Measurements from ENCODE around the gene SPAG16.

Gene SPAG16

DNA sequence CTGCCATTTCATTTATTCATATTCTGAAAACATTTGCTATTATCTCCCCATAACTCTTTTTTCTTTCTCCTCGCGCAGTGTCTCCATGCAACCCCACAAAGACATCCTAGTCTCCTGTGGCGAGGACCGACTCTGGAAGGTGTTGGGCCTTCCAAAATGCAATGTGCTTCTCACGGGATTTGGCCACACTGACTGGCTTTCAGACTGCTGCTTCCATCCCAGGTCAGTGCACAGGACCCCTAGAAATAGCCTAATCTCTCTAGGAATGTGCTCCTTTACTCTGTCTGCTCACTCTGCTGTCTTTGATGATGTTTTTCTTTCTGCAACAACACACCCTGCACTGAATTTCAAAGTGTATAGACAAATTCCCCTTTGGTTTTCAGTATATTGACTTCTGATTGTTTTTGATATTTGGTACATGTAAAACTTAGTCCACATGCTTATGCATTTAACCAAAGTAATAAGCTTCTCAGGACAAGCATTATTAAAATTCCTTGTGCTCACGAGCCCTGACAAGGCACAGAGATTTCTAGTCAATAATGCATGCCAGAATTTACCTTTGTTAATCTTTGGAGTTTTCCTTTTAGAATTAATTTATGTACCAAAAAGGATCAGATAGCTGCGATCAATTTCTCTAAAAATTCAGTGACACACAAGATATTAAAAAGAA lies 578.3 kb downstream of the SPAG16 start:
- DNase-seq (ENCODE audit: low read depth, low spot score) = peak; percentile 3
- no peaks in the 10 kb centered on the region for H3K36me3 ChIP-seq (ENCODE audit: insufficient read depth, insufficient read length, low read length)
- H3K4me1 ChIP-seq (ENCODE audit: insufficient read depth, insufficient read length) = no peaks in the 10 kb centered on the region
- no peaks in the 10 kb centered on the region for H3K27me3 ChIP-seq (ENCODE audit: insufficient read depth, insufficient read length)
- H3K9me3 ChIP-seq (ENCODE audit: insufficient read depth, low read length) = no peaks in the 10 kb centered on the region
- no peak overlapping the region for H3K4me3 ChIP-seq (ENCODE audit: insufficient read length, low read depth)
- TF ChIP-seq YY1 (IDR thresholded peaks at IDR 0.05; ENCODE audit: insufficient read depth, insufficient read length) = no peak
- no peak for TF ChIP-seq ZNF274 (IDR thresholded peaks at IDR 0.05; ENCODE audit: low read depth, low read length)
- H3K9ac ChIP-seq (ENCODE audit: insufficient read length, low read depth) = no peak overlapping the region

DNA sequence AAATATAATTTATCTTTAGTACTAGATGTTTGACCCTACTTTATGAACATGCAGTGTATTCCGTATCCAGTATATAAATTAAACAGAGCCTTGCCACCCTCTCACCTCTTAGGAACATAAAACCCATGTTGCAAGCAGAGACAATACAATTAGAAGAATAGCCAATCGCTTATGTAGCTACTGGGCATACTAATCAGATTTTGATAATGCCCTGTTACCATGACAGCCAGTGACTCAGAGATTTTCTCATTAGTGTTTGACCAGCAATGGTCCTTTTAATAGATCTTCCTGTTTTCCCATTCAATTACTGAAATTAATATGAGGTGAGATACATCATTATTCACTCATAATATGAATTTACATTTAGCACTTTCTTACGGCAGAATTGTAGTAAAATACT lies 579.3 kb downstream of the SPAG16 start:
- H3K9ac ChIP-seq (ENCODE audit: insufficient read length, low read depth) = no peak overlapping the region
- H3K4me1 ChIP-seq (ENCODE audit: insufficient read depth, insufficient read length) = no peaks in the 10 kb centered on the region
- no peaks in the 10 kb centered on the region for H3K27me3 ChIP-seq (ENCODE audit: insufficient read depth, insufficient read length)
- no peaks in the 10 kb centered on the region for H3K36me3 ChIP-seq (ENCODE audit: insufficient read depth, insufficient read length, low read length)
- H3K4me3 ChIP-seq (ENCODE audit: insufficient read length, low read depth) = no peak overlapping the region
- no peak for DNase-seq (ENCODE audit: low read depth, low spot score)
- H3K9me3 ChIP-seq (ENCODE audit: insufficient read depth, low read length) = no peaks in the 10 kb centered on the region
- no peak for TF ChIP-seq YY1 (IDR thresholded peaks at IDR 0.05; ENCODE audit: insufficient read depth, insufficient read length)

DNA sequence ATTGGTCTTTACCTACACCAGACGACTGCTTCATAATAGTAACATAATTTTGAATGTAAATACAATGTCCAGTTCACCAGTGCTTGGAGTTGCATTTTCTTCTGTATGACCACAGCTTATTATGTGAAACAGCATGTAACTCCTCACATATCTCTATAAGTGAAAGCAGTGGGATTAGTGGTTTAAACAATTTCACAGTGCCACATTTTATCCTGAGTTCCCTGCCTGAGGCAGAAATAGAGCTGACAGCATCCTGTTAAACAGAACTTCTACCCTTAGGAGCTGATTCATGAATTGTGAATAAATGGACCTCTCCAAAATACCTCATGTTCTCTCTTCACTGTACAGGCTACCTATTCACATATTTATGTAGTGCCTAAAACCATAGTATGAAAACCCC lies 584.3 kb downstream of the SPAG16 start:
- no peaks in the 10 kb centered on the region for H3K9me3 ChIP-seq (ENCODE audit: insufficient read depth, low read length)
- no peak overlapping the region for H3K4me3 ChIP-seq (ENCODE audit: insufficient read length, low read depth)
- no peaks in the 10 kb centered on the region for H3K27me3 ChIP-seq (ENCODE audit: insufficient read depth, insufficient read length)
- no peak for DNase-seq (ENCODE audit: low read depth, low spot score)
- TF ChIP-seq ZNF274 (IDR thresholded peaks at IDR 0.05; ENCODE audit: low read depth, low read length) (no peak), YY1 (IDR thresholded peaks at IDR 0.05; ENCODE audit: insufficient read depth, insufficient read length) (no peak), SUZ12 (IDR thresholded peaks at IDR 0.05; ENCODE audit: extremely low read depth, insufficient read depth, insufficient read length) (no peak)
- no peaks in the 10 kb centered on the region for H3K36me3 ChIP-seq (ENCODE audit: insufficient read depth, insufficient read length, low read length)
- H3K9ac ChIP-seq (ENCODE audit: insufficient read length, low read depth) = no peak overlapping the region
- H3K4me1 ChIP-seq (ENCODE audit: insufficient read depth, insufficient read length) = no peaks in the 10 kb centered on the region

DNA sequence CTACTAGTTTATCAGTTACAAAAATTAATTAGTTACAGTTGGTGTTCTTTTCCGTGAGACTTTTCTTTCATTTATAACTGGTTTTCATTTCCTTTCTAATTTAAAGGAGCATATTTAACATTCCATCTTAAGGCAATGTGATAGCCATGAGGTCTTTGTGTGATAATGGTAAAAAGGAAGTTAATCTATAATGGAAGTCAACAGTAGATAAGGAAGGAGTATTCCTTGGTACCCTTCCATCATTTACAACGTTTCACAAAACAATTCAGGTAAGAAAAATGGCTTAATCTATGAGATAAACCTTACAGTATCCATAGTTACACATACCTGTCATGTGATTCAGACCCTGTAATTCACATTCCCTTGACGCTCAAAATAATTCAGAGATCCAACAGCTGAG lies 601.2 kb downstream of the SPAG16 start:
- TF ChIP-seq YY1 (IDR thresholded peaks at IDR 0.05; ENCODE audit: insufficient read depth, insufficient read length) (no peak), SUZ12 (IDR thresholded peaks at IDR 0.05; ENCODE audit: extremely low read depth, insufficient read depth, insufficient read length) (no peak), ZNF274 (IDR thresholded peaks at IDR 0.05; ENCODE audit: low read depth, low read length) (no peak)

DNA sequence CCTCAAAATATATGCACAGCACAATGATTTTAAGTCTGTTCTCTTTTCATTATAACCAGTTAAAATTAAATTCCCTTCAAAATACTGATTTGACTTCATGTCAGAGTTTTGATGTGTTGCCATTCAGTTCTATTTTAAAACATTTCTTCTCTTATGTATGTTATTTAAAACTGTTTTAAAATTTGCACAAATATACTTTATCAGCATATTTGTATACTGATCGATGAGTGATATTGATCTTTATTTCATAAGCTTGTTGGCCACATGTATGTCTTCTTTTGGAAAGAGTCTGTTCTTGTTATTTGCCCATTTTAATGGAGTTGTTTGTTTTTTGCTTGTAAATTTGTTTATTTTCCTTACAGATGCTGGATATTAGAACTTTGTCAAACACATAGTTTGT lies 630.2 kb downstream of the SPAG16 start:
- Histone ChIP-seq H3K9ac (ENCODE audit: insufficient read length, low read depth) (no peak overlapping the region), H3K4me3 (ENCODE audit: insufficient read length, low read depth) (no peak overlapping the region), H3K36me3 (ENCODE audit: insufficient read depth, insufficient read length, low read length) (no peaks in the 10 kb centered on the region), H3K9me3 (ENCODE audit: insufficient read depth, low read length) (no peaks in the 10 kb centered on the region), H3K4me1 (ENCODE audit: insufficient read depth, insufficient read length) (no peaks in the 10 kb centered on the region), H3K27me3 (ENCODE audit: insufficient read depth, insufficient read length) (no peaks in the 10 kb centered on the region)
- DNase-seq (ENCODE audit: low read depth, low spot score) = no peak
- TF ChIP-seq SUZ12 (IDR thresholded peaks at IDR 0.05; ENCODE audit: extremely low read depth, insufficient read depth, insufficient read length) = no peak
- no peak for TF ChIP-seq YY1 (IDR thresholded peaks at IDR 0.05; ENCODE audit: insufficient read depth, insufficient read length)
- TF ChIP-seq ZNF274 (IDR thresholded peaks at IDR 0.05; ENCODE audit: low read depth, low read length) = no peak

More for the DNA sequence above, 601.2 kb downstream of the SPAG16 start:
- no peak overlapping the region for H3K4me3 ChIP-seq (ENCODE audit: insufficient read length, low read depth)
- H3K36me3 ChIP-seq (ENCODE audit: insufficient read depth, insufficient read length, low read length) = no peaks in the 10 kb centered on the region
- DNase-seq (ENCODE audit: low read depth, low spot score) = no peak
- H3K27me3 ChIP-seq (ENCODE audit: insufficient read depth, insufficient read length) = no peaks in the 10 kb centered on the region
- no peaks in the 10 kb centered on the region for H3K9me3 ChIP-seq (ENCODE audit: insufficient read depth, low read length)
- no peak overlapping the region for H3K9ac ChIP-seq (ENCODE audit: insufficient read length, low read depth)
- no peaks in the 10 kb centered on the region for H3K4me1 ChIP-seq (ENCODE audit: insufficient read depth, insufficient read length)

DNA sequence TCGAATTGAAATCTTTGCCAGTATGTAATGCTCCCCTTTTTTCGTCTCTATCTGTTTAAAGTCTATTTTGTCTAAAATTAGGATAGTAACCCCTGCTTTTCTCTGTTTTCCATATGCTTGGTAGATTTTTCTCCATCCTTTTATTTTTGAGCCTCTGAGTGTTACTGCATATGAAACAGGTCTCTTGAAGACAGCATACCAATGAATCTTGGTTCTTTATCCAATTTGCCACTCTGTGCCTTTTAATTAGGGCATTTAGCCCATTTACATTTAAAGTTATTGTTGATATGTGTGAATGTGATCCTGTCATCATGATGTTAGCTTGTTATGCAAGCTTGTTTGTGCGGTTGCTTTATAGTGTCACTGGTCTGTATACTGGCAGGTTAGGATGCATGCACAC lies 635.8 kb downstream of the SPAG16 start:
- TF ChIP-seq ZNF274 (IDR thresholded peaks at IDR 0.05; ENCODE audit: low read depth, low read length) = no peak
- TF ChIP-seq YY1 (IDR thresholded peaks at IDR 0.05; ENCODE audit: insufficient read depth, insufficient read length) = no peak
- TF ChIP-seq SUZ12 (IDR thresholded peaks at IDR 0.05; ENCODE audit: extremely low read depth, insufficient read depth, insufficient read length) = no peak
- Histone ChIP-seq H3K9ac (ENCODE audit: insufficient read length, low read depth) (no peak overlapping the region), H3K4me1 (ENCODE audit: insufficient read depth, insufficient read length) (no peaks in the 10 kb centered on the region), H3K36me3 (ENCODE audit: insufficient read depth, insufficient read length, low read length) (no peaks in the 10 kb centered on the region), H3K27me3 (ENCODE audit: insufficient read depth, insufficient read length) (no peaks in the 10 kb centered on the region), H3K9me3 (ENCODE audit: insufficient read depth, low read length) (peaks cover 18% of the 10 kb centered on the region; the same call in 1 of the 2 replicates), H3K4me3 (ENCODE audit: insufficient read length, low read depth) (no peak overlapping the region)
- no peak for DNase-seq (ENCODE audit: low read depth, low spot score)

DNA sequence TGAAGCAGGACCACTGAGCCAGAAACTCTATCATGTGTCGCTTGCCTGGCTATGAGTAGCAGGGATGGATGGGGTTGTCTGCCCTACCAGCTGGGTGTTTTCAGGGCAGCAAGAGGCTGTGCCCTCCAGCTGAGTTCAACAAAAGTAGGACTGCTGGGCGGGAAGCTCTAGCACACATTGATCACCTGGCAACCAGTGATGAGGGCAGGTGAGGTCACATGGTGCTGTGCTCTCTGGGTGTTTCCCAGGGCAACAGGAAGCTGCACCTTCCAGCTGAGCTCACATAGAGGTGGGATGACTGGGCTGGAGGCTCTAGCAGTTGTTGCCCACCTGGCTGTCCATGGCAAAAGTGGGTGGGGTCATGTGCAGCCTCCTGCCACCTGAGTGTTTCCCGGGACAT lies 639.3 kb downstream of the SPAG16 start:
- Histone ChIP-seq H3K27me3 (ENCODE audit: insufficient read depth, insufficient read length) (no peaks in the 10 kb centered on the region), H3K9me3 (ENCODE audit: insufficient read depth, low read length) (peaks cover 18% of the 10 kb centered on the region; the same call in 1 of the 2 replicates), H3K4me1 (ENCODE audit: insufficient read depth, insufficient read length) (no peaks in the 10 kb centered on the region), H3K36me3 (ENCODE audit: insufficient read depth, insufficient read length, low read length) (no peaks in the 10 kb centered on the region), H3K4me3 (ENCODE audit: insufficient read length, low read depth) (no peak overlapping the region), H3K9ac (ENCODE audit: insufficient read length, low read depth) (no peak overlapping the region)
- no peak for DNase-seq (ENCODE audit: low read depth, low spot score)
- TF ChIP-seq YY1 (IDR thresholded peaks at IDR 0.05; ENCODE audit: insufficient read depth, insufficient read length) = no peak
- no peak for TF ChIP-seq SUZ12 (IDR thresholded peaks at IDR 0.05; ENCODE audit: extremely low read depth, insufficient read depth, insufficient read length)
- TF ChIP-seq ZNF274 (IDR thresholded peaks at IDR 0.05; ENCODE audit: low read depth, low read length) = no peak

Data from NT2/D1 (cell line).